SW480 (cell line): Measurements from ENCODE around the gene SLC34A3.

Source experiments
- DNase-seq: peaks from one replicate; pipeline ENCODE4 v3.0.0-alpha.2; 2016; ENCODE audit warnings: low spot score

SLC34A3 gene

GRCh38 chr9:137230705-137231371, at the start of gene SLC34A3:
SLC34A3 (plus strand) TSS chr9:137230901; CDS start chr9:137231703, 802 bp downstream.
- DNase-seq = no peak

GRCh38 chr9:137181680-137182079, 49.0 kb upstream of the SLC34A3 start:
- no peak for DNase-seq

- no peak for DNase-seq
These were observed 47.9 kb upstream of the SLC34A3 start for GRCh38 chr9:137182836-137183235.

GRCh38 chr9:137183980-137184595, 46.6 kb upstream of the SLC34A3 start:
- no peak for DNase-seq

- DNase-seq = no peak
These were observed 45.6 kb upstream of the SLC34A3 start for GRCh38 chr9:137184881-137185660.

GRCh38 chr9:137185921-137186320, 44.8 kb upstream of the SLC34A3 start:
- no peak for DNase-seq

GRCh38 chr9:137186385-137186784, 44.3 kb upstream of the SLC34A3 start:
- DNase-seq = no peak

- DNase-seq = no peak
These were observed 43.3 kb upstream of the SLC34A3 start for GRCh38 chr9:137187386-137187785.

- DNase-seq = no peak
These were observed 42.6 kb upstream of the SLC34A3 start for GRCh38 chr9:137188086-137188489.

GRCh38 chr9:137188490-137189296, 42.0 kb upstream of the SLC34A3 start, which contains the start of the genes ANAPC2 and SSNA1:
ANAPC2 (minus strand) TSS chr9:137188560; CDS start chr9:137188532, 28 bp downstream.
SSNA1 (plus strand) TSS chr9:137188676; CDS start chr9:137188727, 51 bp downstream.
- DNase-seq = peak; percentile 88

GRCh38 chr9:137189297-137190295, 41.1 kb upstream of the SLC34A3 start:
- no peak for DNase-seq

GRCh38 chr9:137190315-137190856, 40.3 kb upstream of the SLC34A3 start:
- no peak for DNase-seq

GRCh38 chr9:137191245-137191644, 39.5 kb upstream of the SLC34A3 start:
- no peak for DNase-seq

- no peak for DNase-seq
These were observed 38.8 kb upstream of the SLC34A3 start for GRCh38 chr9:137191691-137192447.

GRCh38 chr9:137192448-137192780, 38.3 kb upstream of the SLC34A3 start:
- no peak for DNase-seq

GRCh38 chr9:137192859-137193258, 37.8 kb upstream of the SLC34A3 start:
- no peak for DNase-seq

- no peak for DNase-seq
These were observed 36.9 kb upstream of the SLC34A3 start for GRCh38 chr9:137193771-137194170.

- no peak for DNase-seq
These were observed 36.3 kb upstream of the SLC34A3 start for GRCh38 chr9:137194388-137194787.

GRCh38 chr9:137194909-137195308, 35.8 kb upstream of the SLC34A3 start:
- DNase-seq = no peak
